GM19328 (cell line): ENCODE data around the gene ADK.

Source experiments
- ATAC-seq: cut with Tn5 transposase; IDR thresholded peaks from one replicate; pipeline ENCODE4 v1.9.1; 2021; ENCODE audit warnings: mild to moderate bottlenecking, moderate library complexity; ENCODE audit not compliant: unreplicated experiment

The ADK gene

DNA sequence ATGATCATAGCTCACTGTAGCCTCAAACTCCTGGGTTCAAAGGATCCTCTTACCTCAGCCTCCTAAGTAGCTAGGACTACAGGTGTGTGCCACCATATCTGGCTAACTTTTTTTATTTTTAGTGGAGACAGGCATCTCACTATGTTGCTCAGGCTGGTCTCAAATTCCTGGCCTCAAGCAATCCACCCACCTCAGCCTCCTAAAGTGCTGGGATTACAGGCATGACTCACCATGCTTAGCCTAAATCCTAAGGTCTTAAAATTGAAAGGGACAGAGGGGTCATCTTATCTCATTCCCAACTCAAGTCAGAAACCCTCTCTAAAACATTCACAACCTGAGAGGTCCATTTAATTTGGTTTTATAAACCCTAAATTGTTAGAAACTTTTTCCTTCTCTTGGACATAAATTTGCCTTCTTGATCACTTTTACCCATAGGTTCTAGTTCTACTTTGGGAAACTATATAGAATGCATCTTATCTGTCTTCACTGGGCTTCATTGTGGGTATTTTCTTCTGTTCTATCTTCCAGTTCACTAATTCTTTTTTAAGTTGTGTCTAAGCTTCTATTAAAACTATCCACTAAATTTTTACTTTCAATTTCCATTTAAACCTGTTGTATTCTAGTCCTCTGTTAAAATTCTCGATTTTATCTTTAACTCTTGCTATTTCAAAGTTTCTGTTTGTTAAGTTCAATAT lies 492.0 kb downstream of the ADK start:
- no peak for ATAC-seq

DNA sequence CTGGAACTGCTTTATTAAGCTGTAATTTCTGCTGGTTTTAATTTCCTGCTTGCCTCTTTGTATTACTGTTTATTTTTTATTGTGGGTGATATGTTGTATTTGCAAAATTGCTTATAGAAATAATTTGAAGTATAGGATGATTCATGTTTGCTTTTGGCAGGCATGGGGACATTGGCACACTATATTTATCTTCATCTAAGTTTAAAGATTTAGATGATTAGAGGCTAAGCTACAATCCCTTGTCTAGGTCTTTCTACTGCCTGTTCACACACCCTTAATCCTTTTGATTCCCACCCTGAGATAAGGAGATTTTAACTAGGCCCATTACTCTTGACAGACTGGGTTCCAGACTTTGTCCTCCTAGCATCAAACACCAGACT lies 492.6 kb downstream of the ADK start:
- no peak for ATAC-seq

DNA sequence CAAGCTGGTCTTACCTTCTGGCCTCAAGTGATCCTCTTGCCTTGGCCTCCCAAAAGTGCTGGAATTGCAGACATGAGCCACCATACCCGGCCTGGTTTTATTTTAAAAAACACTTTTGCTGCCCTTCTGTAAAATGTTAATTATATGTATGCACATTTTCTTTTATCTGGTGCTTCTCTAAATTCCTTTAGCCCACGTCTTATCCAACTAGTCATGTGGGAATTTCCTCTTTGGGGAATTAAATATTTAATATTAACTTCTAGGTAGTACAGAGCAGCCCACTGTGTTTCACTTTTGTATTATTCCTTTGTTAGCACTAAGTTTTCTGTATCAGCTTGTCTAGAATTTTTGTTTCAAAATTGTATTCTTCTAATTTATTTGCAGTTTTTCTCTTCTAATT lies 493.7 kb downstream of the ADK start:
- ATAC-seq = no peak

DNA sequence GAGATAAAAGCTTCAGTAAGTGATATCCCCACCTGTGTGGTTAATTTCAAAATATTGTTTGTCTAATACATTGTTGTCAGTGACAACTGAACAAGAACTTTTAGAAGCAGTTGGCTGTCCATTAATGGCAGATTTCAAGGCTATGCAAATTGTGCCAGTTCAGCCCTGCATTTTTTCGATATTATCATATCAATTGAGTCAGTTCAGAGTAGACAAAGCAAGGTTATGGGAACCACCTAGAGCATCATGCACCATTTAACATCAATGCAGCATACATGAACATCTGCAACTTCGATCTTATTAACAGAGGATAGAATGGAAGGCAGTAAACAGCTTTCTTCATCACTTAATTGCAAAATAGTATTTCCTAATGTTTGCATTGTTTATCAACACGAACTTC lies 494.7 kb downstream of the ADK start:
- ATAC-seq = no peak

DNA sequence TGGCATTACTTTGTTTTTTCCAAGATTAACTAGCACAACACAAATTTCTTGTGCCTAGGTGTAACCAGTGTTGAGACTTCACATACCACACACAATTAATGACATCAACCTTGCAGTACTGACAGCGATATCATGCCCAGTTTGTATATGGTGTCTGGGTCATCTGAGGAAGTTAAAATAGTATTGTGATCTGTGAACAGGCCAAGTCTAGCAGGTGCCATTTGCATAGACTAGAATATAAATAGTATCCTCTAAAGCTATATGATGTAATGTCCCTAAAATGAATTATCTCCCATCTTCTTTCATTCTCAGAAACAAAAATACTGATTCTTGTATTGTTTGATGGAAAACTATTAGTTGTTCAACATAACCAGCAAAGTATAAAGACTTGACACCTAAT lies 499.6 kb downstream of the ADK start:
- ATAC-seq = no peak

DNA sequence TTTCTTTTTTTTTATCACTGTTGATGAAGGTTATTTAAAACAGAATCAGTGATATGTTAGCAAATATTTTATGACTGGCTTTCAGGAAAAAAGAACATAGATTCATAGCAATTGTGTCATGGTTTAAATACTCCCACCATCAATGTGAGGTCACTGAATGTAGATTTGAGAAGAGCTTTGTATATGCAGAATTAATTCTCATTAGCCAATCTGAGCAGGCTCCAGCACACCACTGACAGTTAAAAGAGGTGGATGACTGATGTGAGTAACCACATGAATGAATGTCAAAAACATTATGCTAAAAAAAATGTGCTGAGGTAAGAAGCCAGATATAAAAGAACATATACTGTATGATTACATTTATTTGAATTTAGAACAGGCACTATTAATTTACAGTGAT lies 500.5 kb downstream of the ADK start:
- ATAC-seq = no peak

DNA sequence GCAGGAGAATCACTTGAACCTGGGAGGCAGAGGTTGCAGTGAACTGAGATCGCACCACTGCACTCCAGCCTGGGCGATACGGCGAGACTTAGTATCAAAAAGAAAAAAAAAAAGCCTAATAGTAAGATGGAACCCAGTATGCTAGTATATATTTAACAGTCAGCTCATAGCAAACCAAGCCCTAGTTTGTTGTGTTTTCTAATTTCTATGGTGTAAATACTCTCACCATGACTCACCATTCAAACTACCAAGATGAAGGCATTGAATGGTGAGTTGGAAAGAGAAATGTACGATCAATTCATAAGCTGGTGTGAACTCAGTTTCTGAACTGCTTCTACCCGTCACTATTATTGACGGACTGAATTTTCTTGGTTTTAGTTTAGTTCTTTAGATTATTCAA lies 501.6 kb downstream of the ADK start:
- no peak for ATAC-seq

DNA sequence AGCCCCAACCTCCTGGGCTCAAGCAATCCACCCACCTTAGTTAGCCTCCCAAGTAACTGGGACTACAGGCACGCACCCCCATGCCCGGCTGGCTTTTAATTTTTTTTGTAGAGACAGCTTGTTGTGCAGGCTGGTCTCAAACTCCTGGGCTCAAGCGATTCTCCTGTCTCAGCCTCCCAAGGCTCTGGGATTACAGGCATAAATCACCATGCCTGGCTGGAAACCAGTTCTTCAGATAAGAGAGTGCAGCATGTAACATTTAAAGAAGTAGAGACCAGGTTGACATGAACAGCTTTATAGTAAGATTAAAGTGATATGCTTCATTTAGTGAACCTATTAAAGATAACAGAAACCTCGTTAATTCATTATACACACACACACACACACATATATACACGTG lies 507.5 kb downstream of the ADK start:
- no peak for ATAC-seq

DNA sequence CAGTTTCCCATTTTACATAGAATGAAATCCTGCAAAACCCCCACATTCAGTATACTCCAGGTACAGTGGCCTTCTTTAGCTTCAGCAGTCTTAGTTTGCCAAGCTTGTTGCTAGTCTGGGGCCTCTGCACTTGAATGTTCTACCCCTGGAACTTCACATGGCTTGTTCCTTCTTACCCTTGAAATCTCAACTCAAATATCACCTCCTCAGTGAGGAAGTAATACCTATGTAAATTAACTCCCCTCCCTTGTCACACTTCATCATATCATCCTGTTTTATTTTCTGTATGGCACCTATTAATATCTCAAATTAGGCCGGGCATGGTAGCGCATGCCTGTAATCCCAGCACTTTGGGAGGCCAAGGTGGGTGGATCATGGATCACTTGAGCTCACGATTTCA lies 511.6 kb downstream of the ADK start:
- ATAC-seq = no peak

DNA sequence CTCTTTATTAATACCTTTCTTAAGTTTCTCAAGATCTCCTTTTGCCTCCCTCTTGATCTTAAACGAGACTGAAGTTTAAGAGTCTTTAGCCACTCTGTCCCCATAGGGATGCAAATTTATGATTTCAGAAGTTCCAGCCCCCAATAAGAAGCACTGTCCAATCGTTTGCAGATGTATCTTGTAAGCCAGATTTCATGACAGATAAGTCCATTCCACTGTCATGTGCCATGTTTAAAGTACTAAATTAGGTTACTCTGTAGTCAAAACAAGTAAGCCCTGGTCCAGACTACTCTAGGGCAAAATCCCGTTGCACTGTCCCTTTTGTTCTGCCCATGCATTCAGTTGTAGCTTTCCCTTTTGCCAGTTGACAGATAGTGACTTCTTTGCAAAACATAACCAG lies 518.2 kb downstream of the ADK start:
- ATAC-seq = no peak

DNA sequence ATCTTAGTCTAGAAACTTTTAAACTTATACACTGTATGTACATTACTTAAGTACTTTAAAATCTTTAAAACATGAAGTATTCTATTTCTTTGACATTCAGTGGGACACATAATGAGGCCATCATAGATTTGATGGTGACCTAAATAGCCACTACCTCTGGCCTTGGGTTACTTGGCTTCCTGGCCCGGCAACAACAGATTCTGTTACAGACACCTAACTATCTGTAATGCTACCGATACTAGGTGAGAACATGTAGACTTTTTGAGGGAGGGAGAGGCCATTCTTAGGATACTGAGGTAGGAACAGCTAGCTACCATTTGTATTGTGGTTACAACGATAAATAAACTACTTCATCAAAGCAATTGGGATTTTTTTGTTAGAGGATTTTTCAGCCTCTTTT lies 520.7 kb downstream of the ADK start:
- no peak for ATAC-seq

DNA sequence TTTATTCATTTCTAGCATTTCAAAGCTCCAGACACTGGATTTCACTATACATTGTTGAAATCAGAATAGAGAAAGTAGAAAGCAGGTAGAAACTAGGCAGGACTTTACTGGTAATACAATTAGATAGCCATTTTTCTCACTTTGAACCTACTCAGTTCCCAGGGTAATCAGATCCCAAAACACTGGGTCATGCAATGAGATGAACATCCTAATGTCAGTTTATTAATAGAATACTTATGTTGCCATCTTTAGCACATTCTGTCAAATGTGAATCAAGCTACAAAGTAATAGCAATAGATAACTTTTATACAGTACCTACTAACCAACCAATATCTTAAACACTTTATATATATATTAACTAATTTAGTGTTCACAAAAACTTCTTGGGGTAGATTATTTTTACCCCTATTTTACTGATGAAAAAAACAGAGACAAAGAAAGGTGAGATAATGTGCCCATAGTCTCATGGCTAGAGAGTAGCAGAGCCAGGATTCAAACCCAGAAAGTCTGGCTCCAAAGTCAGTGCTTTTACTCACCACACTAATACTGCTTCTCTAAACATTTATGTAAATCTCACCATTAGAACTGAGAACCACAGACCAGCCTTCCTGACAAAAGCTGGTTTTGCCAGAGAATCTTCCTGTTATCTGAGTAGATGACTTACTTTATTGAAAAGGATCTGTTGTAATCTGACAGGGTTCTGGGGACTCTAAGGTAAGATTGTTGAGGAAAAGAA lies 521.6 kb downstream of the ADK start:
- ATAC-seq = no peak

DNA sequence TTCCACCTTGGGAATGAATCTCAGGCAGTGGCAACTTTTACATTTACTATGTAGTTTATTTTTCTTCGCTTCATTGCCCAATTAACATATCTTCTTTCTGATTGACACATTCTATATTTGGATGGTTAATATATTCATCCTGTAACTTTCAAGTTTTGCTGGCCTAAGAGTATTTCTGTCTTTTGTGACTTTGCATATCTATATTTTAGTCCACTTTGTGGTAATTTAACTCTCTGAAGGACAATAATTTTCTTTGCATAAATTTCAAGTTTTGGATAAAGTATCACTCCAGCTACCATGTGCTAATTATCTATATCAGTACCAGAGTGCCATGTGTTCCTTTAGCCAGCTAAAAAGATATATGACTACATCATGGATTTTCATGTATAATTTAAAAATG lies 523.9 kb downstream of the ADK start:
- no peak for ATAC-seq

DNA sequence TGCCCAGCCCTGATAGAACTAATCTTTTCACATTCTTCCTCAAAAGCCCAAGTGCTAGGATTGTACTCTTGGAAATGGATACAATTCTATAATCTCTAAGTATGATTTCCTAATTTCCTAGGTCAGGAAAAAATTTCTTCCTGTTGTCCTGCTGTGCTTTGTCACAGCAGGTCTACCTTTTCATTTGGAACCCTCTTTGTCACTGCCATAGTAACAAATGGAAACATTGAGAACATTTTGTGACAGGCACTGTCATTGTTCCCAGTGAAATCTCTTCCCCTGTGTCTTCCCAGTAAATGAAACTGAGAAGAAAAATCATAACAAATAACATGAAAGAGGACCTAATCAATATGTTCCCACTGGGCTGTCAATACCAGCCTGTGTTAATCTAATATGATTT lies 524.5 kb downstream of the ADK start:
- no peak for ATAC-seq

DNA sequence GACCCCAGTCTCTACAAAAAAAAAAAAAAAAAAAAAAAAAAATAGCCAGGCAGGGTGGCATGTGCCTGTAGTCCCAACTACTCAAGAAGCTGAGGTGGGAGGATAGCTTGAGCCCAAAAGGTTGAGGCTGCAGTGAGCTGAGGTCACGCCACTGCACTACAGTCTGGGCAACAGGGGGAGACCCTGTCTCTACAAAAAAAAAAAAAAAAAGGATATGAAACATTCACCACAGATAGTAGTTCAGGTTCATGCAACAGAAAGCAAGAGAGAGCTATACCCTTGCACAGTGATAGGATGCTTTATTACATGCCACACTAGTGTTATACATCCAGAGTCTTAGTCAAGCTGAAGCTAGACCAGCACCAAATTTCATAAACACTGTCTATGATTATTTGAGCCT lies 526.9 kb downstream of the ADK start:
- no peak for ATAC-seq

DNA sequence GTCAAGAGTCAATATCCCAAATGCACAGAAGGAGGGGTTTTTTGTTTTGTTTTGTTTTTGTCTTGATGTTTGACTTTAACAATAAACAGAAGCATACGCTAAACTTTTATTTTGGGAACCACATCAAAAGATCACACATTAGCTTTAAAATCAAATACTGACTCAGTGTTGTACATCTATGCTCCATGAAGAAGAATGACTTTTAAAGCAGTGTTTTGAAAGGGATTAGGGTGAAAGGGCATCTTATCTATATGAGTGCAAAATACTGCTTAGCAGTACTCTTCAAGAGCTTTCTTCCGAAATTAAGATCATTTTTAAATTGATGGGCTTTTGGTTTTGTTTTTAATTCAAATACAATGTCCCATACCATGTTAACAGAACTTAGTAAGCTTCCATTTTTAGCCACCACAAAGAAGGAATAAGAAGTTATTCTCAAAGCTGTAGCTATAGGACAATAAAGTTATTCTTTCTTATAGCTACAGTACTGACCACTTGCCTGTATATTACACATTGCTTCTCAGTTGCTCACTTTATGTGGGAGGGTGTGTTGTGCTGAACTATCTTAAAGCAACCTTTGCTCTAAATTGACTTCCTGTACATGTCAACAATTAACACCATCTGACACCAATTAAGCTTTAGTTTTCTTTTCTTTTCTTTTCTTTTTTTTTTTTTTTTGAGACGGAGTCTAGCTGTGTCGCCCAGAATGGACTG lies 531.1 kb downstream of the ADK start:
- ATAC-seq = no peak

DNA sequence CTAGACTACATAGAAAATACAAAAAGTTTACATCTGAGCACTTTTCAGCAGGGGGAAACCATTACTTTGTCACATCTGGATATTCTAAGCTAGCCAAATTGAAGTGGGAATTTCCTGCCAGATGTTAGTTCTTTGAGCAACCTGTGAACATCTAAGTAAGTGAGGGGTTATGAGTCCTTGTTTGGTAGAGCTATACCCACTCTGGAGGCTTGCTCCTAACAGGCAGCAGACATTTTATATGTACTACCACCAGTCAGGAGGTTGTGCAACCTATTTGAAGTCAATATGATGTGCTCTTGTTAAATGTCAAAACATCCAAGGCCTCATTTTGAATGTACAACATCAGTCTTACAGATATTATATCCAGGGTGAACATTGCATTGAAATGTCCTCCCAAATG lies 532.0 kb downstream of the ADK start:
- no peak for ATAC-seq

DNA sequence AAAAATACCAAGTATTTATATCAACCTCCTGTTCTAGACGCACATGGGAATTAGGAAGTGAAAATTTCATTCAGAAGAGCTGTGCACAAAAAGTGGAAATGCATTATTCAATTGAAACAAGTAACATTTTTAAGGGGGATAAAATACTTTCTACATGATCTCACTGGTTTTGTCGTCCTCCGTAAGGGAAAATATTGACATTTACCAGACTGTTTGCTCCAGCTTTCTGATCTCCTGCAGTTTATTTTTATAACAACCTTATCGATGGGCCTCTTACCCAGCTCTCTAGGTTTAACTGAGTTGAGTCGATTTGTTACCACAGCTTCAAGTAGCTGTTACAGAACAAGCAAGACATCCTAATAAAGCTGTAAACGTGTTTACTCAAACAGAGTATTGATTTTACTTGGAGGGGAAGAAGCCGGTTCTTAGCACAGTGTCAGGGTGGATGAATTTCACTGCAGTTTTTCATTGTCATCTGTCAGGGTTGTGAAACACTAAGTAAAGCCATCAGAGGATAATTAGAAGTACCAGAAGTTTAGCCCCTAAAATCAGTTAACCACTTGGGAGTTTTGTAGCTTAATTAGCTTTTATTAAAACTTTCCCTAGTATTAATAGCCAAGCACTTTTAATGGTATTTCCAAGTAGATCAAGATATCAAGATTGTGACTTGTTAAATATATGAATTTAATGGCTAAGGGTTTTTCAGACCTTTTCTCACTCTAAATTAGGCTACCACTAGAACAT lies 532.8 kb downstream of the ADK start:
- no peak for ATAC-seq

DNA sequence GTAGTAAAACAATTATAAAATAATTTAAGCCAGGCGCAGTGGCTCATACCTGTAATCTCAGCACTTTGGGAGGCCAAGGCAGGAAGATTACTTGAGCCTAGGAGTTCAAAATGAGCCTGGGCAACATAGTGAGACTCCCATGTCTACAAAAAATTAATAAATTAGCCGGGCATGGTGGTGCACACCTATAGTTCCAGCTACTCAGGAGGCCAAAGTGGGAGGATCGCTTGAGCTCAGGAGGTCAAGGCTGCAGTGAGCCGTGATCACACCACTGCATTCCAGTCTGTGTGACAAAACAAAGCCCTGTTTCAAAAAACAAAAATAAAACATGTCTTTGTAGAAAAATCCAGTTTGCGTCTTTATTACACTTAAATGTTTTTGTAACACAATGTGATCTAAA lies 533.4 kb downstream of the ADK start:
- ATAC-seq = no peak

DNA sequence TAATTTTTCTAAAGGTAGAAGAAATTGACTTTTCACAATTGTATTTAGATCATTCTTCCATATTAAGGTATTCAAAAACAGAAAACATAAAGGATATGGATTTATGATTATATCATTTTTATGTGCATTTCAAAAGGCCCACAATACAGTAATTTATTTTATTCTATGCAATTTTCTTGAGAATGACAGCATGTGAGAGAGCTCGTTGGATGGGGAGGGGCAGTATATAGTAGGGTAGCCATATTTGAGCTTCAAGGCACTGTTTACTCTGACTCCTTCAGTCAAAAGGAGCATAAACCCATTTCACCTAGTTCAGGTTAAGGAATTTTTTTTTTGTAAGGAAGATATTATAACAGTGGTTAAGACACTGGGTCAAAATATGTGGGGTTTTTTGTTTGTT lies 534.5 kb downstream of the ADK start:
- ATAC-seq = no peak

DNA sequence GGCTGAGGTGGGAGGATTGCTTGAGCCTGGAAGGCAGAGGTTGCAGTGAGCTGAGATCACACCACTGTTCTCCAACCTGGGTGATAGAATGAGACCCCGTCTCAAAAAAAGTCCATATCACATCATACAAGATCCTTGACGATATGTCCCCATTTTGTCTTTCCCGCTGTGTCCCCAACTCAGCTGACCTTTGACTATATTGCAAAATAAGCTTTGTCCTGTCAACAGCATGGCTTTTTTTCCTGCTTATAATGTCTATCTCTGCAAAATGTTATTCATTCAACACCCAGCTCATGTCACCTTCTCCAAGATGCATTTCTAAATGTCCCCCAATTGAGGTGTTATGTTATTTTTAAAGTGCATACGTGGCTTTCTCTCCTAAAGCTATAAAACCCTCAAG lies 539.4 kb downstream of the ADK start:
- no peak for ATAC-seq

DNA sequence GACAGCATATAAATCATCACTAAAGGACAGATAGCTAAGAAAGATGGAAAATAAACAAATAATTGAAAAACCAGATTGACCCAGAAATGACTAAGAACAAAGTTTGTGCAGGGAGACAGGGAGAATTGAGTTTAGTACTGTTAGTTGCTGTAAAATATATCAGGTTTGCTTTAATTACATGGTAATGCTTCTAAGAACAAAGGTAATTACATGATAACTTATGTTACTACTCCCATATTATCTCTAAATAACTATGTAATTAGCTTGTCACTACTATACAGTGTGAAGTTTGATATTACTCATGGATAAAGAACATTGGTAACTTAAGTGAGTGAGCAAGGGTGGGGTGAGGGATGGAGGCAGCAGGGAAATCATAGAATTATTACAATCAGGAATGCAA lies 540.1 kb downstream of the ADK start:
- no peak for ATAC-seq
